Measurements from ENCODE around the gene GTF2E1. TPM values are rescaled to one million over a fixed set of nuclear protein-coding genes. Genes with fewer than 3 reads are reported as not detected.
"Not testable (repeated sequence)": the region's sequence is repeated elsewhere in the genome, so short reads cannot be mapped to it uniquely, and the experiment has no call there.

The GTF2E1 gene
- total RNA-seq, 1 donor from 2014 or later = 78.2 TPM

GRCh38 chr3:120713262-120713661 lies 29.3 kb upstream of the GTF2E1 start:
- Mint-ChIP-seq H3K4me3 (no peak overlapping the region), H3K27me3 (ENCODE audit: insufficient read depth, low read depth) (no peaks in the 10 kb centered on the region), H3K36me3 (no peaks in the 10 kb centered on the region), H3K9me3 (no peaks in the 10 kb centered on the region), H3K4me1 (no peaks in the 10 kb centered on the region), H3K27ac (no peak overlapping the region)
- Histone ChIP-seq H3K9ac (no peak overlapping the region), H3K4me1 (no peaks in the 10 kb centered on the region), H3K79me2 (ENCODE audit: low read depth) (no peaks in the 10 kb centered on the region), H3K4me2 (no peak overlapping the region), H3K4me3 (no peak overlapping the region), H3K9me3 (ENCODE audit: low read depth) (no peaks in the 10 kb centered on the region), H3K27ac (no peak overlapping the region), H3F3A (ENCODE audit: low read depth) (no peaks in the 10 kb centered on the region), H3K36me3 (no peaks in the 10 kb centered on the region), H2AFZ (replicated peaks) (no peak overlapping the region), H4K20me1 (ENCODE audit: low read depth) (no peaks in the 10 kb centered on the region), H3K27me3 (no peaks in the 10 kb centered on the region)
- DNase-seq (ENCODE audit: low spot score) = no peak
- TF ChIP-seq EZH2 (IDR thresholded peaks at IDR 0.05) (no peak), EZH2phosphoT487 (IDR thresholded peaks at IDR 0.05) (no peak), CTCF (IDR thresholded peaks at IDR 0.05) (no peak)

GRCh38 chr3:120719167-120719834 lies 23.2 kb upstream of the GTF2E1 start:
- H3K9ac ChIP-seq; H3K27me3 ChIP-seq; H3K79me2 ChIP-seq (ENCODE audit: low read depth); H3K4me1 ChIP-seq; H3K9me3 ChIP-seq (ENCODE audit: low read depth); H3K4me1 Mint-ChIP-seq; H4K20me1 ChIP-seq (ENCODE audit: low read depth); H3K36me3 Mint-ChIP-seq; H3K27ac ChIP-seq; H3K36me3 ChIP-seq; H3F3A ChIP-seq (ENCODE audit: low read depth); H3K9me3 Mint-ChIP-seq; H3K27me3 Mint-ChIP-seq (ENCODE audit: insufficient read depth, low read depth): not testable (repeated sequence)
- Mint-ChIP-seq H3K4me3 (peak overlapping the region; percentile 50), H3K27ac (peak overlapping the region; percentile 50)
- peak; percentile 34 for DNase-seq (ENCODE audit: low spot score)
- Histone ChIP-seq H2AFZ (replicated peaks) (peak overlapping the region; percentile 56), H3K4me2 (peak overlapping the region; percentile 74), H3K4me3 (peak overlapping the region; percentile 48)

DNA sequence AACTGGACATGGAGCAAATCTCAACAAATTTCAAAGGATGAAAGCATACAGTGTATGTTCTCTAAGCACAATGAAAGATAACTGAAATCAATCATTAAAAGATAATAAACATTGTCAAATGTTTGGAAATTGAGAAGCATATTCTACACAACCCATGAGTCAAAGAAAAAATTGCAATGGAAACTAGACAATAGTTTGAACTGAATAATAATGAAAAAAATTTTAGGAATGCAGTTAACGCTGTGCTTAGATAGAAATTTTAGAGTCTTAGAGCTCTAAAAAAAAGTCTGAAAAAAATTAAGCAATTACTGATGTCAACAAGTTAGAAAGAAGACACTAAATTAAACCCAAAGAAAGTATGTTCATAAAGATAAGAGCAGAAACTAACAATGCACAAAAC lies 15.8 kb upstream of the GTF2E1 start:
- Histone ChIP-seq H3K9me3 (ENCODE audit: low read depth) (no peaks in the 10 kb centered on the region), H3K4me2 (no peak overlapping the region), H4K20me1 (ENCODE audit: low read depth) (no peaks in the 10 kb centered on the region), H3K4me3 (no peak overlapping the region), H3K36me3 (no peaks in the 10 kb centered on the region), H3F3A (ENCODE audit: low read depth) (no peaks in the 10 kb centered on the region), H3K27me3 (no peaks in the 10 kb centered on the region), H3K27ac (no peak overlapping the region), H3K4me1 (no peaks in the 10 kb centered on the region), H3K79me2 (ENCODE audit: low read depth) (no peaks in the 10 kb centered on the region), H3K9ac (no peak overlapping the region), H2AFZ (replicated peaks) (no peak overlapping the region)
- H3K27ac Mint-ChIP-seq = no peak overlapping the region
- H3K4me3 Mint-ChIP-seq = no peak overlapping the region
- TF ChIP-seq EZH2 (IDR thresholded peaks at IDR 0.05) (no peak), CTCF (IDR thresholded peaks at IDR 0.05) (no peak), EZH2phosphoT487 (IDR thresholded peaks at IDR 0.05) (no peak)
- DNase-seq (ENCODE audit: low spot score) = no peak
- no peaks in the 10 kb centered on the region for H3K4me1 Mint-ChIP-seq
- H3K36me3 Mint-ChIP-seq = peaks cover 9% of the 10 kb centered on the region
- H3K9me3 Mint-ChIP-seq = peaks cover 3% of the 10 kb centered on the region
- H3K27me3 Mint-ChIP-seq (ENCODE audit: insufficient read depth, low read depth) = no peaks in the 10 kb centered on the region
